ENCODE results near the gene SRP14. TPM values are rescaled to one million over a fixed set of nuclear protein-coding genes. Genes with fewer than 3 reads are reported as not detected.
"Not testable (repeated sequence)": the region's sequence is repeated elsewhere in the genome, so short reads cannot be mapped to it uniquely, and the experiment has no call there.

SRP14 gene, protein sequence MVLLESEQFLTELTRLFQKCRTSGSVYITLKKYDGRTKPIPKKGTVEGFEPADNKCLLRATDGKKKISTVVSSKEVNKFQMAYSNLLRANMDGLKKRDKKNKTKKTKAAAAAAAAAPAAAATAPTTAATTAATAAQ
- 235 TPM for total RNA-seq
- long read RNA-seq, transcript SRP14-201 (5 exons, 1,077 nt): major isoform, 406 of 452 reads
- long read RNA-seq, transcript SRP14-204 (4 exons, 780 nt): minor isoform, 15 of 452 reads
- long read RNA-seq, partial matches to known transcripts: 7 of 452 reads
- long read RNA-seq, other reads (novel, unspliced or antisense): 23 of 452 reads

DNA sequence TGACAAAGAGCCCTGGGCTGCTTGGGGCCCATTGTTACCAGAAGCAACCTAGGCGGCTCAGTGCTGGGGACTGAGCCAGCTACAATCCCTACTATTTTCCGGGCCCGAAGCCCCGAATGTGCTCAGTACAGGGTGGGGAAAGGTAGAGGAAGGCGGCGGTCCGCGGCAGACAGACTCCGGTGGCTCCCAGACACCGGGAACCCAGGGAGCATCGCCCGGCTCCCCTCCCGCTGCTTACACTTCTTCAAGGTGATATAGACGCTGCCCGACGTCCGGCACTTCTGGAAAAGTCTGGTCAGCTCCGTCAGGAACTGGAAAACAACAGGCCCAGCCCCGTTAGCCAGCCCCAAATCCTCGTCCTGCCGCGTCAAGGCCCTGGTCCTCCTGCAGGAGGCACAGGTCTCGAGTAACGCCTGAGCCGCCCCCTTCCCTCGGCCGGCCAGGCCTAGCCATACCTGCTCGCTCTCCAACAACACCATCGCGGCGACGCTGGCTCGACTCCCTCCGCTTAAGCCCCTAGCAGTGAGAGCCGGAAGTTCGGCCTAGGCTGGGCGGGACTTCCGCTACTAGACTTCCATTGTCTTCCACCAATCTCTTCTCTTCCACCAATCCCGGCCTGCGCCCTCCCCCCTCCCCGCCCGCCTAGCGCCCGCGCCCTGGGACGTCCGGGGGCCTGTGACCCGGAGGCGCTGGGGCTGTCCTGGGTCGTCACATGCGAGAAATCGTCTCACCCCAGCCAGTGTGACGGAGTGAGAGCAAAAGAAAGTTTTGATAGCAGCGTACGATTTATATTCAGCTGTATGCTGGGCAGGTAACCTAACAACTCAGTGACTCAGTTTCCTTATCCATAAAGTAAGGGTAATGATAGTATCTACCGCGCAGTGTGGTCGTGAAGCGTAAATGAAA, at the start of gene SRP14:
Gene SRP14 (minus strand): TSS at position 544 of the 906 bp plus-strand sequence. CDS start 65 bp downstream, at position 479.
- intact Hi-C loops (cut with micrococcal nuclease): no loop called here
- peak; percentile 98 for DNase-seq
- peak; percentile 97 for ATAC-seq

DNA sequence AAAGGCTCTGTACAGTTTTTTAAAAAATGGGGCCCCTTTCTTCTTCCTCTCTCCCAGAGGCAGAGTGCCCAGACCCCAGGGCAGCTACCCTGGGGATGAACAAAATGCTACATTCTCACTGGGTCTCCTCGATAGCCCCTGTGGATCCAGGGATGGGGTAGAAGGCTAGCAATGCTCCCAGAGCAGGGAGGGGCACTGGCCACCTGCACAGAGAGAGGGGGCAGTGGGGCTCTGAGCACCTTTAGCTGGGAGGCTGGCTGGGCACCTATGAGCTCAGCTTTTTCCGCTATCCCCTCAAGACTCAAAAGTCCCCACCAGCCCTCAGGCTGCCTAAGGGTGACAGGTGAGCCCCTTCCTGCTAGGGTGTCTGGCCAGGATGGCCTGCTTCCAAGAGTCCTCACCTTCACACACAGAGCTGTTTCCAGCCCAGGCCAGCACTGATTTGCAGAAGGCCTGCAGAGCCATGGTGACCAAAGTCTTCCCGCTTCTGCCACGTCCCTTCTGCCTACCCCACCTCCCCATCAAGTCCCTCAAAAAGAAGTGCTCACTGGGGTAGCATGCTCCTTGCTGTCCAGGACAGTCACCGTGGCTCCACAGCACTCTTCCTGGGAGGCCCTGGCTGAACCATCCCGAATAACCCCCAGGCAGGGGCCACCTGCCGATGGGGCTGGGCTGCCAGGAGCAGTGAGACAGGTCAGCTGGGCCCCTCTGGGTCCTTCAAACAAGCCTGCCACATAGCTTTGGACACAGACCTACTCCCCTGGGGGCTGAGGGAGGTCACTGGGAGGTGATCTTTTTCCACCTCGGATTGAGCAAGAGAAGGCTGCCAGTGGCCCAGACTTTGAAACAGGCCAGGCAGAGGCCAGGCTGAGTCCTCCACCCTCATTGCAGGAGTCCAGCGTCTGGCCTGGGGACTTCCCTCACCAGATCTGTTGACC, 49.3 kb upstream of the SRP14 start:
- intact Hi-C loops (cut with micrococcal nuclease): no loop called here
- peak; percentile 66 for DNase-seq
- ATAC-seq: peak; percentile 17

DNA sequence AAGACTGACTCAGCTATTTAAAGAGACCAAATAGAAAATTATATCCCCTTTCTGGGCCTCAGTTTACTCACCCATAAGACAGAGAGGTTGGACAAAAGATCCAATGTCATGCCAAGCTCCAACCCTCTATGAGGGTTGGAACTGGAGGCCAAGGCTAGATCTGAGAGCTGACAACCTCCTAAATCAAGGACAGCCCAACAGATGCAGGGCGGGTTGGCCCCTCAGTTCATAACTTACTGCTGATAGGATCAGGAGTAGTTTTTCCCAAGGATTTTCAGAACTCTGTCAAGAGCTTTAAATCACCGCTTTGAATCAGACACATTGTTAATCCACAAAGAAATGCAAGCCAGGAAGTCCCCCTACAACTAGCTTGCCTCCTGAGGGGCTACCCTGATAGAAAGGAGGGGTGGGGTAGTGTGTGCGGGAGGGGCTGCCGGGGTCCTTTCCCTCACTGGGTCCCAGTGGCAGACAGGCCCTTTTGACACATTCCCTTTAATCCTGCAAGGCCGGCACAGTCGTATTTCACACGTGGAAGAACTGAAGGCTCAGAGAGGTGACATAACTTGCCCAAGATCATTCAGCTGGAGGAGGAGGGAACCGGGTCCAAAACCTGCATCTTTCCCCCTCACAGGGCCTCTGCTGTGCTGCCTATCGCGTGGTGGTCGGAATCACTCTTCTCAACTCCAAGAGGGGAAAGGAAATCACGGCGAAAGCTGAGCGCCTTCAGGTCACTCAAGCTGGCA, 48.3 kb upstream of the SRP14 start:
- ATAC-seq (no peak), DNase-seq (no peak)
- intact Hi-C loops (cut with micrococcal nuclease): no loop called here

DNA sequence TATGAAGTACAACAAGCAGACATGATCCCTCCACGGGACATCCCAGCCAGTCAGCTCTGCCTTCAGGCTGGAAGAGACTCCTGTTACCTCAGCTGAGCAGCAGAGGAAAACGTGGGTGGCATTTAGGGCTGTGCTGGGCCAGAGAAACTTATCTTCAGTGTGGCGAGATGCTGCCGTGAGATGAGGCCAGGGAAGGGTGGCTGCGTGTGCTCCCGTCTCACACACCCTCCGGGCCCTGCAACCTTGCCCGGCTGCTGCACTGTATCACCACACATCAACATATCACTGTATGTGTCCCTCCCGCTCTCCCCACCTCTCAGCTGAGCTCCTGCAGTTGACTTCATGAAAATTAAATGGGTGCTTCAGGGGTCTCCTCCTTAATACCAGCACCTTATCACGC, 46.3 kb upstream of the SRP14 start:
- no peak for DNase-seq
- no peak for ATAC-seq
- intact Hi-C loops (cut with micrococcal nuclease): no loop called here

DNA sequence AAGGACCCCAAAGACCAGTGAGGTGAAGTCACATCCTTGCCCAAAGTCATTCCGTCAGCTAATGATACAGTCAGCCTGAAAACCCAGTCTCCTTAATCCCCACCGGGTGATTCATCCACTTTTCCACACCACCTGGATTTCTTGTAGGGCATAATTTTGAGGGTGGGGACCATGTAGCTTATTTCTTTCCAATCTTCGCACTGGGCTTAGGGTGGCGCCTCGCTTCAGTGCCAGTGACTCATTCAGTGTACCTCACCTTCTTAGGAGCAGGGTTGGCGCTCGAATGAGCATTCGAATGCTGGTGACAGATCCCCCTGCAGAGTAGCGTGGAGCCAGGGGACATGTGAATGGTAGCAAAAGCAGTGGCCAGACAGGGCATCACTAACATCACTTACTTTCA, 45.7 kb upstream of the SRP14 start:
- no peak for ATAC-seq

DNA sequence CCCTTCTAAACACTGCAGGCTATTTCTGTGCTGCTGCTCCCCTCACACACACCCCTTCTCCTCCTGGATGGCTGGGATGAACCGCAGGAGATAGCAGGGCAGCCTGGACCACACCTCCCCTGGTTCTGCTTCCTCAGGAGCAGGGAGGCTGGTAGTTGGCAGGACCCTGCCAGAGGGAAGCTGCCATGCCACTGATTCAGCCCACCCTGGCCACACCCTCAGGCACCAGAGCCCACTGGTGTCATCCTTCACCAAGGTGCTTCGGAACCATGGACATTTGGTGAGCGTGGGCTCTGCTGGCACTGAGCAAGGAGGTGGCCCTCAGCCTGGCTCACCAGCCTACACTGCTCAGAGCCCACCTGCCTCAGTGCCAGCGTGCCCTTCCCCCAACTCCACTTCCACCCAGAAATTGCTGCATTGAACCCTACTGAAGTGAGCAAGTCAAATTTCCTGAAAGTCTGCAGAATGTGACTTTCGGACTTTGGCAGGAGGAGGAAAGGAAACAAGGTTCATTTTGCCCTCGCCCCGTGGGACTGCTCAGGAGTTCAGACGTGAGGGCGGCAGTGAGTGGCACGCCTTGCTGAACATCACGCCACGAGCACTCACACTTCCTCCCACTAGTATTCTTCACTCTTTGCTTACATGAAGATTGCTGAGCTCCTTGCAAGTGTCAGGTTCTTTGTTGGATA, 43.4 kb upstream of the SRP14 start:
- DNase-seq: no peak
- intact Hi-C loops (cut with micrococcal nuclease): no loop called here

More for the DNA sequence above, 45.7 kb upstream of the SRP14 start:
- no peak for DNase-seq
- intact Hi-C loops (cut with micrococcal nuclease): no loop called here

DNA sequence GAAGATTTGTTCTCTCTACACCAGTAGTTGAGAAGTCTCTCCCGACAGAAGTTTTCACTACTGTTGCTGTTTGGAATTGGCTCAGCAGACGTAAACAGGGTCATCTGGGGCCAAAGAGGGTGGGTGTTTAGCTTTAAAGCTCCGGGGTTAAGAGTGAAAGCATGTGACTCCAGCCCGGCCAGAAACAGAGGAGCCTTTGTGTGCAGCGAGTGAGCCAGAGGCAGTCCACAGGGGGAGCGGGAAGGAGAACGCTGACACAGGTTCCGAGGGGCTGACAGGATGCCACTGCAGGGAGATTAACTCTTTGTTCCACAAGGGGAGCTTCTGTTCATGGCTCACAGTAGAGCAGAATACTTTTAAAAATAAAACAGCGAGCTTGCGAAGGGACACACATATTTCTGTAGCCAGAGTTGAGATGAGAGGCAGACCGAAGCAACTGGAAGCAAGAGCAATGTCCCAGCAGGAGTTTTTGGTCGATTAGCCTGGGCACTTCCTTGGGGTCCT, 42.8 kb upstream of the SRP14 start:
- DNase-seq: peak; percentile 84
- intact Hi-C loops (cut with micrococcal nuclease): no loop called here
- ATAC-seq: peak; percentile 96

More for the DNA sequence above, 43.4 kb upstream of the SRP14 start:
- ATAC-seq: peak; percentile 39

DNA sequence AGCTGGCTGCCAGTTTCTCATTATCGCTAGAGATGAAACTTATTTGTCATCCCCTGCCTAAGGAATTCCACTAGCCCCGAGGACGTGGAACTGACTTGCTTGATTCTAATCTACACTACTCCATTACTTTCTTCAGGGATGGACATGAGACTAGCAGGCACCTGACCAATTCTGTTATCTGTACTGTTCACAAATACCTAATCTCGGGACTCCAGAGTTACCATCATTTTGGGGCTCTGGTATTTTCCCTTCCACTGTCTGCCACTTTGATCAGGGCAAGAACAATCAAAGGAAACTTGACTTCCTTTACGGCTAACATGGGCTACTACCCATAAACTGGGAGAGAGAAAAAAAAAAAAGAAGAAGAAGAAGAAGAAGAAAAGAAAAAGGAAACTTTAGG, 41.9 kb upstream of the SRP14 start:
- no peak for ATAC-seq
- no peak for DNase-seq
- intact Hi-C loops (cut with micrococcal nuclease): no loop called here

DNA sequence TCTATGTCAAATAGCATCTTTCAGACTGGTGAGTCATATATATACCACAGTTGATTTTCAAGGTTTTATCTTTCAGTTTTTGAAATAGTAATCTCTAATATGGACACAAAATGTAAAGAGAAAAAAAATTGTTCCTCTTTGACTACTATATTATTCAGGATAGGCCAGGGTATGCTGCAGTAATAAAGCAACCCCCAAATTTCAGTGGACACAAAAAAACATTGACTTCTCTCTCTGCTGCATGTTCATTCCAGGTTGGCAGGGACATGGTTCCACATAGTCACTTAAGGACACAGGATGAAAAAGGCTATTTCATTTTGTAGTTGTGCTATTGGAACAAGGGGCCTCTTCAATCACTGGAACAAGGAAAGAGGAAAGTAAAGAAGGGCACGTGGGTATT, 41.1 kb upstream of the SRP14 start:
- intact Hi-C loops (cut with micrococcal nuclease): no loop called here
- DNase-seq (no peak), ATAC-seq (no peak)

DNA sequence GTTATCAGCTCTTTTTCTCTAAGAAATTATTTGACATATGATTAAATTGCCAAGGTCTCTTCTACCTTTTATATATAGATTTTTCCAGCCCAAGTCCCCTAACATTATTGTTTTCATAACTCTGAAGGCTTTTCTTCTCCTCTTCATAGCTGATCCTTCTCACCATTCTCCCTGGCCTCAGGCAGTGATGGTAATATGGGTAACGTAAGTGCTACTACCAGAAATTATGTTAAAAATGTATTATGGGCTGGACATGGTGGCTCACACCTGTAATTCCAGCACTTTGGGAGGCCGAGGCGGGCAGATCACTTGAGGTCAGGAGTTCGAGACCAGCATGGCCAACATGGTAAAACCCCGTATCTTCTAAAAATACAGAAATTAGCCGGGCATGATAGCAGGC, 40.5 kb upstream of the SRP14 start:
- intact Hi-C loops (cut with micrococcal nuclease): no loop called here
- DNase-seq (no peak), ATAC-seq (no peak)

DNA sequence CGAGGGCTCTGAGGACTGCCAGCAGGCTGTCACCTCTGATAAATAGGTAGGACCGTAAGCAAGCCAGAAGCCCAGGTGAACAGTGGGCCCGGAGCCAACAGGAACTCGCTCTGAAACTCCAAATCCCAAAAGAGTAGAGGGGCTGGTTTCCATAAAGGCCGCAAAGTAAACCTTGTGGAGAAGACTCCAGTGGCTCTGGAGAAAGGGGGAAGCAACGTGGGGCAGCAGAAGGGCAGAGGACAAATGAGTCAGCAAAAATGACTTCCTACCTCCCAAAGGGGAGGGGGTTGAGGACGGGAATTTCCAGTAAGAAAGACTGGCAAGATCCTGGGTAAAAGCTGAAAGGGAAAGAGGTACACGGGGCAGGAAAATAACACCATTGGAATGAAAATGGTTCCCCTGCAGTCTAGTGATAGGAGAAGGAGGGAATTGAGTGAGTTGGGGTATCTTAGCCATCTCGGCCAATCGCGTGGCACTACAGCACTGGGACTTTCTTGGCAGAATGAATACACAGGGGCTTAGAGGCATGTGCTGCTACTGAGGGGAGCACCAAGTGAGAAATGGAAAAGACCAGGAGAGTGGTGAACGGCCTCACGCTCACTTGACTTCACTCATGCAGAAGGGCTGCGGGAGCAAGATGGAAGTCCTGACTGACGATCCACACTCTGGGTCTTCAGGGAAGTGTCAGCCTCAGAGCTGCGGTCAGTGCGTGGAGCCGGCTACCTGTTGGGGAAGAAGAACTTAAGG, 36.5 kb upstream of the SRP14 start:
- ATAC-seq: no peak
- intact Hi-C loops (cut with micrococcal nuclease): no loop called here
- DNase-seq: no peak

DNA sequence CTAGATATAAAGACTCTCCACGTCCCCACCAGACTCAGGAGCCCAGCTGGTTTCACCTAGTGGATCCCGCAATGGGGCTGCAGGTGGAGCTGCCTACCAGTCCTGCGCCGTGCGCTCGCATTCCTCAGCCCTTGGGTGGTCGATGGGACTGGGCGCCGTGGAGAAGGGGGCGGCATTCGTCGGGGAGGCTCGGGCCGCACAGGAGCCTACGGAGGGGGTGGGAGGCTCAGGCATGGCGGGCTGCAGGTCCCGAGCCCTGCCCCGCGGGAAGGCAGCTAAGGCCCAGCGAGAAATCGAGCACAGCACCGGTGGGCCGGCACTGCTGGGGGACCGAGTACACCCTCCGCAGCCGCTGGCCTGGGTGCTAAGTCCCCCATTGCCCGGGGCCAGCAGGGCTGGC, 35.7 kb upstream of the SRP14 start:
- ATAC-seq; intact Hi-C loops (cut with micrococcal nuclease); DNase-seq: not testable (repeated sequence)

DNA sequence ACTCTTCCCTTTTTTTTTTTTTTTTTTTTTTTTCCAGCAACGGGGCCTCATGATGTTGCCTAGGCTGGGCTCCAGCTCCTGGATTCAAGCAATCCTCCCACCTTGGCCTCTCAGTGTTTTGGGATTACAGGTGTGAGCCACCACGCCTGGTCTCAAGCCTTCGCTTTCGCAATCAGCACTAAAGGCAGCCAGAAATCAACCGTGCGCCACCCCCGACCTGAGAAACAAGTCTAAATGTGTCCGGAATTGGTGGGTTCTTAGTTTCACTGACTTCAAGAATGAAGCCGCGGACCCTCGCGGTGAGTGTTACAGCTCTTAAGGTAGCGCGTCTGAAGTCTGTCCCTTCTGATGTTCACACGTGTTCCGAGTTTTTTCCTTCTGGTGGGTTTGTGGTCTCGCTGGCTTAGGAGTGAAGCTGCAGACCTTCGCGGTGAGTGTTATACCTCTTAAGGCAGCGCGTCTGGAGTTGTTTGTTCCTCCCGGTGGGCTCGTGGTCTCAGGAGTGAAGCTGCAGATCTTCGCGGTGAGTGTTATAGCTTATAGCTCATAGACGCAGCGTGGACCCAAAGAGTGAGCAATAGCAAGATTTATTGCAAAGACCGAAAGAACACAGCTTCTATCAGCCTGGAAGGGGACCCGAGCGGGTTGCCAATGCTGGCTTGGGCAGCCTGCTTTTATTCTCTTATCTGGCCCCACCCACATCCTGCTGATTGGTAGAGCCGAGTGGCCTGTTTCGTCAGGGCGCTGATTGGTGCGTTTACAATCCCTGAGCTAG, 34.9 kb upstream of the SRP14 start:
- ATAC-seq; intact Hi-C loops (cut with micrococcal nuclease); DNase-seq: not testable (repeated sequence)

DNA sequence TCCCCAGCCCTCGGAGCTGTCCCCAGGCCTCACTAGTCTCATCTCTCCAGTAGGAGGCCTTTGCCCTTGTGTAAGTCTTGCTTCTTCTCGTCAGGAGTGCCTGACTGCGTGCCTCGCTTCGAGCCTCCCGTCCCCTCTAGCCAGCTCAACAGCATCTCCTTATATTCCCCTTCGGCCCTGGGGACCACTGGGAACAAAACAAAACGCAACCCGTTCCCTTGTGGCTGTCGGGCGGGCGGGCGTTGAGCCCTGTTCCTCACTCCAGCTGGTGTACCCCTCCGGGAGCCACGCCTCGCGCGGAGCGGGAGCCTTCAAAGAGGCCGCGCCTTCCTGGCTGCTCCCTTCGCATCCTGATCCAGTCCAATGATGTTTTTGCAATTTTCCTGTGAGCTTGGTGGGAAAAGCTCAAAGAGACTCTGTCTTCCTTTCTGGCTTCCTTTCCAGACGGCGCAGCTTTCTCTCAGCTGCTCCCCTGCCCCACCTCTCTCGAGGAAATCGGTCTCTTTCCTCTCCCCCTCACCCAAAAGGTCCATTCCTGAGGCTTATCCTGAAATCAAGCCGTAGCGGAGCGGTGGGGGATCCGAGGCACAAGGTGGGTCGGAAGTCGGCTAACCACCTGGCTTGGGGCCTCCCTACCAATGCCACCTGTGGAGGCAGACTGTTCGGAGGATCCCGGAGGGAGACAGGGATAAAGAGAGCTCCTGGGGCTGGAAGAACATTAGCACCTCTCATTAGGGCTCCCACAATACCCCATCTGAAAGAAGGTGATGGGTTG, 33.4 kb upstream of the SRP14 start:
- DNase-seq (peak; percentile 74), ATAC-seq (peak; percentile 31)

DNA sequence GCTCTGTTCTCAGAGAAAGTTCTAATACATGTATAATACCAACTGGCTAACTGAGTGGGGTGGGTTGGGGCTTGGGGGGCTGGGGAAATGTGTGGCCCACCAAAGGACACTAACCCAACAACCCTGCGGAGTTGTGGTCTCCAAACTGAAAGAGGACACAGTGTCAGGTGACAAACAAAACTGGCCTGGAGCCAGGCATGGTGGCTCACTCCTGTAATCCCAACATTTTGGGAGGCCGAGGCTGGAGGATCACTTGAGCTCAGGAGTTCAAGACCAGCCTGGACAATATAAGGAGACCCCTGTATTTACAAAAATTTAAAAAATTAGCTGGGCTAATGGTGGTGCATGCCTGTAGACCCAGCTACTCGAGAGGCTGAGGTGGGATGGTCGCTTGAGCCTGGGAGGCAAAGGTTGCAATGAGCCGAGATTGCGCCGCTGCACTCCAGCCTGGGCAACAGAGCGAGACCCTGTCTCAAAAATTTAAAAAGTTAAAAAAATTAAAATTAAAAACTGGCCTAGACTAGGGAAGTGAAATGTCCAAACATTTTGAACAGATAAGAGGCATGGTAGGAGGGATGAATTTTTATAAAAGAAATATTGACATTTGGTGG, 31.7 kb upstream of the SRP14 start:
- intact Hi-C loops (cut with micrococcal nuclease): no loop called here
- DNase-seq (no peak), ATAC-seq (no peak)

More for the DNA sequence above, 33.4 kb upstream of the SRP14 start:
- intact Hi-C loops (cut with micrococcal nuclease): no loop called here

Data from left ventricle myocardium superior (tissue), 1 donor.